Coronary artery (tissue), 2 donors: Measurements from ENCODE around the gene DOCK3.
"Not testable (repeated sequence)": the region's sequence is repeated elsewhere in the genome, so short reads cannot be mapped to it uniquely, and the experiment has no call there.

ENCODE experiments used
- DNase-seq: peaks from one replicate; pipeline ENCODE4 v3.0.0-alpha.2; 2017; ENCODE audit warnings: low spot score
- H3K27ac ChIP-seq, 2 donors: fragments of 200-600 bp; sonication (generic); one replicate each; pipeline ENCODE4 v1.5.1; 2016 to 2019
- H3K4me3 ChIP-seq: fragments of 200-600 bp; sonication (generic); 2 replicates; pipeline ENCODE4 v1.5.1; 2016; ENCODE audit warnings: mild to moderate bottlenecking, moderate library complexity
- TF ChIP-seq, protein P1 (sequence below): fragments of 200-600 bp; sonication (generic); IDR thresholded peaks from one replicate; pipeline ENCODE4 v1.5.1; 2019; ENCODE audit warnings: antibody characterized with exemption

The DOCK3 gene

DNA sequence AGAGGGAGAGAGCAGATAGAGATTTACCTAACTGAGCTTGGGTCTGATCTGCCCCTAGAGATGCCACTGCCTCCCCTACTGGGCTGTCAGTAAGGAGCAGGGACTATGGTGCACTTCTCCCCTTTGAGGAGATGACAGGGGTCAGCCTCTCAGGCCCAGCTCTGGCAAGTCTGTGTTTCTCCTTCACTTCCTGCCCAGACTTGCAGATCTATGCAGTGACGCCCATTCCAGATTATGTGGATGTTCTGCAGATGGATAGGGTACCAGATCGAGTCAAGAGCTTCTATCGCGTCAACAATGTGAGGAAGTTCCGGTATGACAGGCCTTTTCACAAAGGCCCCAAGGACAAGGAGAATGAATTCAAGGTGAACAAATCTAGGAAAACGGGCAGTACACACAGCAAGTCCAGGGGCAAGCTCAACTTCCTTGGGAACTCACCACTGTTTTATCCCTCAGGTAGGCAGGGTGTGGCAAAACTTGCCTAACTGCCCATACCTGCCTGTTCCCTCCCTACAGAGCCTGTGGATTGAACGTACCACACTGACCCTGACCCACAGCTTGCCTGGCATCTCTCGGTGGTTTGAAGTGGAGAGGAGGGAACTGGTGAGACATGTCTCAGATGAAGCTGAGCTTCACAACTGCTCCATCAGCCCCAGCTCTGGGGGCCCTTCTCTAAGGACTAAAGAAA, 681.3 kb downstream of the DOCK3 start:
- H3K27ac ChIP-seq: no peak overlapping the region
- TF ChIP-seq, protein P1, sequence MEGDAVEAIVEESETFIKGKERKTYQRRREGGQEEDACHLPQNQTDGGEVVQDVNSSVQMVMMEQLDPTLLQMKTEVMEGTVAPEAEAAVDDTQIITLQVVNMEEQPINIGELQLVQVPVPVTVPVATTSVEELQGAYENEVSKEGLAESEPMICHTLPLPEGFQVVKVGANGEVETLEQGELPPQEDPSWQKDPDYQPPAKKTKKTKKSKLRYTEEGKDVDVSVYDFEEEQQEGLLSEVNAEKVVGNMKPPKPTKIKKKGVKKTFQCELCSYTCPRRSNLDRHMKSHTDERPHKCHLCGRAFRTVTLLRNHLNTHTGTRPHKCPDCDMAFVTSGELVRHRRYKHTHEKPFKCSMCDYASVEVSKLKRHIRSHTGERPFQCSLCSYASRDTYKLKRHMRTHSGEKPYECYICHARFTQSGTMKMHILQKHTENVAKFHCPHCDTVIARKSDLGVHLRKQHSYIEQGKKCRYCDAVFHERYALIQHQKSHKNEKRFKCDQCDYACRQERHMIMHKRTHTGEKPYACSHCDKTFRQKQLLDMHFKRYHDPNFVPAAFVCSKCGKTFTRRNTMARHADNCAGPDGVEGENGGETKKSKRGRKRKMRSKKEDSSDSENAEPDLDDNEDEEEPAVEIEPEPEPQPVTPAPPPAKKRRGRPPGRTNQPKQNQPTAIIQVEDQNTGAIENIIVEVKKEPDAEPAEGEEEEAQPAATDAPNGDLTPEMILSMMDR: no peak
- no peak overlapping the region for H3K4me3 ChIP-seq
- DNase-seq: no peak

DNA sequence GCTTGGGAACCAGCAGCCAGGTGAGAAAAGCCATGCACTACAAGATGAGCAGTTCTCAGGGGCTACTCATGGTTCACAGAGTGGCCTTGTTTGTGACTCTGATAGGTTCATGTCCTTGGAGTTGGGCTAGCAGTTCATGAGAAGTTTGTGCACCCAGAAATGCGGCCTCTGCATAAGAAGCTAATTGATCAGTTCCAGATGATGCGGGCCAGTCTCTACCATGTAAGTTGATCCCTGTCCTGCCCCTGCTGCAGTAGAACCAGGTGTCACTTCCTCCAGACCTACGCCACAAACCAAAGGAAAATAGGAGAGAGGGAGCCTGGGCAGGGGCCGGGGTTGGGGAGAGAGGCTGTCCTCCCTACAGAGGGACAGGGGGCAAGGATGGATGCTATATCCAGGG, 683.1 kb downstream of the DOCK3 start:
- no peak overlapping the region for H3K4me3 ChIP-seq
- no peak for DNase-seq
- H3K27ac ChIP-seq: no peak overlapping the region
- TF ChIP-seq, protein P1: no peak

DNA sequence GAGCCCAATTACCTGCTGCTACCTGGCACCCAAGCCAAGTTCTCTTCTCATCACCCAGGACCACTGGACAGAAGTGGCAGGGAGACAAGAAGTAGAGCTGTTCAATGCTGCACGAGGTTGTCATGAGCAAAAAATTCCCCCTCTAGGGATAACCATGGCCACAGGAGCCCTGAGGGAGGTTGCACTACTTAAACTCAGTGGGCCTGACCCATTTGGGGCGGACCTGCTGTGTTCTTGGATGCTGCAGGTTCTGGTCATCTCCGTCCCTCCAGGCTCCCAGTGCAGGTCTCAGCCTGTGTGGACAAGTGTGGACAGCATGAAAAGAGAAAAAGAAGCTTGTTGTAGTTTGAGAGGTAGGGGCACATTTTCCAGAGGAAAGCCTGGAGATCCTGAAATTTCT, 684.3 kb downstream of the DOCK3 start:
- H3K4me3 ChIP-seq: no peak overlapping the region
- H3K27ac ChIP-seq: no peak overlapping the region
- TF ChIP-seq, protein P1: no peak
- DNase-seq: no peak

DNA sequence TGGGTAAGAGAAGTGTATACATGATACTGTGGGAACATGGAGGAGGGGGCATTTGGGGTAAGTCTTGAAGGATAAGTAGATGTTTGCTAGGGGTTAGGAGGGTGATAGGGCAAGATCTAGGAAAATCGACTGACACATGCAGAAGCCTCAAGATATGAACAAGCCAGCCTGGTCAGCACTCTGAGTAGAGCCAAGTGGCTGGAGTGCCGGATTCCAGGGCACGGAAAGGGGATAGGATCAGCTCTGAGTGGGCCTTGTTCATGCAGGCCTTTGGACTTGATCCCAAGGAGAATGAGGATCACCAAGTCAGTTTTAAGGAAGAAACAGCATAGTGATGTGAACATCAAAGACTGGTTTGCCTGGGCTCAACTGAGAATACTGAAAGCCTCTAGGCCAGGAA, 686.1 kb downstream of the DOCK3 start:
- Histone ChIP-seq H3K4me3 (no peak overlapping the region), H3K27ac (no peak overlapping the region)
- DNase-seq: no peak
- TF ChIP-seq, protein P1: no peak

DNA sequence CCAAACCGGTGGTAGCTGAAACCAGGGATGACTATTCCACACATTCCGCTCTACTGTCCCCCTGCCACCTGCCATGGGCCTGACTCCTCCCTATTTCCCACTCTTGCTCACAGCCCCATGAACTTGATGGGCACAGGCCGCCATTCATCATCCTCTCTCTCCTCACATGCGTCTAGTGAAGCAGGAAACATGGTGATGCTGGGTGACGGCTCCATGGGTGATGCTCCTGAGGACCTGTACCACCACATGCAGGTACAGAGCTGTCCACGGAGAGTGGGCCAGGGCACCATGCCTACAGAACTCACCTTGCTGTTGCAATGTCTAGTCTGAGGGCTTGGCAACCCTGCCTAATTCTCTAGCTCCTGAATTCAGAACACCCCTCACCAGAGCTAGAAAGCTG, 687.0 kb downstream of the DOCK3 start:
- DNase-seq: no peak

DNA sequence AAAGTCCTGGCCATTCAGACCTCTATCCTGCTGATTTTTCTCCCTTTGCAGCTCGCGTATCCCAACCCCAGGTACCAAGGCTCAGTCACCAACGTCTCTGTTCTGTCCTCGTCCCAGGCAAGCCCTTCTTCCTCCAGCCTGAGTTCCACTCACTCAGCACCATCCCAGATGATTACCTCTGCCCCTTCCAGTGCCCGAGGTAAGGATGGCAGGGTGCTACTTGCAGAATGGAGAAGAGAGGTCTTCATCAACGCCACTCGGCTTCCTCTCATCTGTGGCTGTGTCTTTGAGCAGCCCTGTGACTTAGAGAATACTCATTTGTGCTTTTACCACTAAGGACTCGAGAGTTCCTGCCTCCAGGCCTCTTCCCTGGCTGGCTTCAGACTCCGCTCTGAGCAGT, 687.7 kb downstream of the DOCK3 start:
- no peak for DNase-seq
- H3K4me3 ChIP-seq: no peak overlapping the region
- H3K27ac ChIP-seq: no peak overlapping the region
- TF ChIP-seq, protein P1: no peak

More for the DNA sequence above, 687.0 kb downstream of the DOCK3 start:
- Histone ChIP-seq H3K4me3 (no peak overlapping the region), H3K27ac (no peak overlapping the region)
- TF ChIP-seq, protein P1: no peak

DNA sequence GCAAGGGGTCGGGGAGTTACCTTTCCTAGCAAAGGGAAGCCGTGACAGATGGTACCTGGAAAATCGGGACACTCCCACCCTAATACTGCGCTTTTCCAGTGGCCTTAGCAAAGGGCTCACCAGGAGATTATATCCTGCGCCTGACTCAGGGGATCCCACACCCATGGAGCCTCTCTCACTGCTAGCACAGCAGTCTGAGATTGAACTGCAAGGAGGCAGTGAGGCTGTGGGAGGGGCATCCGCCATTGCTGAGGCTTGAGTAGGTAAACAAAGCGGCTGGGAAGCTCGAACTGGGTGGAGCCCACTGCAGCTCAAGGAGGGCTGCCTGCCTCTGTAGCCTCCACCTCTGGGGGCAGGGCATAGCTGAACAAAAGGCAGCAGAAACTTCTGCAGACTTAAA, 693.5 kb downstream of the DOCK3 start:
- H3K27ac ChIP-seq, DNase-seq, H3K4me3 ChIP-seq: not testable (repeated sequence)
